Brain microvascular endothelial cell (primary cell): Measurements from ENCODE around the gene ZNF827.

Source experiments
- DNase-seq: peaks from one replicate; pipeline ENCODE4 v3.0.0-alpha.2; 2020
- H3K27ac ChIP-seq: fragments of 250-450 bp; sonication (Bioruptor Pico); 2 replicates; pipeline ENCODE4 v1.5.1; 2020; ENCODE audit warnings: mild to moderate bottlenecking, moderate library complexity
- H3K27me3 ChIP-seq: fragments of 250-450 bp; sonication (Bioruptor Pico); replicated peaks from 2 replicates; pipeline ENCODE4 v1.5.1; 2020; ENCODE audit warnings: mild to moderate bottlenecking
- H3K36me3 ChIP-seq: fragments of 250-450 bp; sonication (Bioruptor Pico); replicated peaks from 2 replicates; pipeline ENCODE4 v1.5.1; 2020; ENCODE audit warnings: mild to moderate bottlenecking
- H3K4me3 ChIP-seq: 2 replicates; pipeline ENCODE4 v1.5.1; 2011; ENCODE audit warnings: low read depth, mild to moderate bottlenecking, control low read depth, low read length, moderate library complexity
- CTCF ChIP-seq: IDR thresholded peaks from 2 replicates; pipeline ENCODE4 v1.5.1; 2011; ENCODE audit warnings: low read depth, mild to moderate bottlenecking, moderate library complexity, low read length, control low read depth, inconsistent platforms; ENCODE audit errors: missing control alignments
- in situ Hi-C: cut with HindIII; loops from 2 replicates; pipeline ENCODE4 v1.10.0; 2017; ENCODE audit warnings: low sequenced_read_pairs, low pct_ligation_motif_present

ZNF827 gene

DNA sequence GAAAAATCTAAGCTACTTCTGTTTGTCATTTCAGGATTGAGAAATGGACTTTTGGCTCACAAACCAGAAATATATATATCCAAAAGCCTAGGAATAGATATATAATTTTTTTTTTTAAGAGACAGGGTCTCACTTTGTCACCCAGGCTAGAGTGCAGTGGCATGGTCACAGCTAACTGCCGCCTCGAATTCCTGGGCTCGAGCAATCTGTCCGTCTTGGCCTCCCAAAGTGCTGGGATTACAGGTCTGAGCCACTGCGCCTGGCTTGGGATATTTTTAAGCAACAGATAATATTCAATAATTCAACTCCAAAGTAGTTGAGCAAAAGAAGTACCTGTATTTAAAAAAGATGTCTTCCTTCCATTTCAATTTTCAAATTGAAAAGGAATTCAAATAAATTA, 146.2 kb downstream of the ZNF827 start:
- Histone ChIP-seq H3K27me3 (no peaks in the 10 kb centered on the region), H3K36me3 (no peaks in the 10 kb centered on the region), H3K4me3 (no peak overlapping the region), H3K27ac (no peak overlapping the region)
- in situ Hi-C loops: no loop called here
- TF ChIP-seq CTCF: no peak
- no peak for DNase-seq

- no peaks in the 10 kb centered on the region for H3K27me3 ChIP-seq
- no peak for TF ChIP-seq CTCF
- DNase-seq: no peak
- no peak overlapping the region for H3K27ac ChIP-seq
- H3K4me3 ChIP-seq: no peak overlapping the region
- no peaks in the 10 kb centered on the region for H3K36me3 ChIP-seq
- in situ Hi-C loops: no loop called here
Measured at GRCh38 chr4:145791988-145792387, 146.6 kb downstream of the ZNF827 start.

DNA sequence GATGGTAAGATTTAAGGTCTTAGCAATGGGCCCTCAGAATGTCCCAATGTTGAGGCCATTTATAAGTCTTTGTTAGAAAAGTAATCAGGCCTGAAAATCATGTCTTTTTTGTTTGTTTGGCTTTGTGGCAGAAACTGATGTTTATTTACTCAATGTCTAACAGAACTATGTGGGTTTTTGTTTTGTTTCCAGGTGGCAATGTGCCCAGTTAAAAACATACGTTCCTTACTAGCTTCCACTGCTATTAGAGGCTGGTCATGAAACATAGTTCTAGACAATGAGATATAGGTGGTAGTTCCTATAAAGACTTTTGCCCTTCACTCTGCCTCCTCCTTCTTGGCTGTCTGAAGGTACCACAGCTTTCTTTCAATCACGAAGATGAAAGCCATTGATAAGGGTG, 149.9 kb downstream of the ZNF827 start:
- no peak for TF ChIP-seq CTCF
- Histone ChIP-seq H3K27ac (no peak overlapping the region), H3K36me3 (no peaks in the 10 kb centered on the region), H3K27me3 (no peaks in the 10 kb centered on the region), H3K4me3 (no peak overlapping the region)
- in situ Hi-C loops: no loop called here
- DNase-seq: no peak

- no peak for DNase-seq
- no peak overlapping the region for H3K27ac ChIP-seq
- no peaks in the 10 kb centered on the region for H3K36me3 ChIP-seq
- H3K27me3 ChIP-seq: no peaks in the 10 kb centered on the region
- in situ Hi-C loops: no loop called here
- TF ChIP-seq CTCF: no peak
- no peak overlapping the region for H3K4me3 ChIP-seq
Measured at GRCh38 chr4:145786830-145787229, 151.8 kb downstream of the ZNF827 start.

- Histone ChIP-seq H3K27me3 (no peaks in the 10 kb centered on the region), H3K27ac (no peak overlapping the region), H3K4me3 (no peak overlapping the region), H3K36me3 (no peaks in the 10 kb centered on the region)
- in situ Hi-C loops: no loop called here
- no peak for DNase-seq
- no peak for TF ChIP-seq CTCF
Measured at GRCh38 chr4:145786261-145786660, 152.4 kb downstream of the ZNF827 start.

DNA sequence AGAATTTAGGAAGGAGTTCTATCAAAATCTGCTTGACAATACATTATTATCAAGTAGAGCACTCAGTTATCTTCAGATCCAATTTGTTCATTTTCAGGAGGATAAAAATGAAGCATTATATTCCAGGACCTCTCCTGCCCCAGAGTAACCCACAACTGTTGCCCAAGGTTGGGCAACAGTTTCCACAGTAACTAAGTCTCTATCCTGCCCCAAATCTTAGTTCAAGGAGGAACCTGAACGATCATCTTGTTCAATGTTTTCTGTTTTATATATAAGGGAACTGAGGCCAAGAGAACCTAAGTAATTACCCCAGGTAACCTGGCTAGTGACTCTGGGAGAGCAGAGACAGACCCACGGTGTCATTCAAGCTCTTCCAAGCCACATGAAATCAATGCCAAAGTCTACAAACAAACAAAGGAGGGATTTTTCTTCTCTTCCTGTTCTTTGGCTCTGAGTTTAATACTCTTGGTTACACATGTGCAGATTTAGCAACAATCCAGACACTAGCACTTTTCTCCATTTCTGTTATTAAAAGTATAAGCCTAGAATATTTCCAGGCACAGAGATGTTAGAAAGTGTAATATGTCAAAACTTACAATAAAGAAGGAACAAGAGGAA, 153.1 kb downstream of the ZNF827 start:
- Histone ChIP-seq H3K27ac (no peak overlapping the region), H3K27me3 (no peaks in the 10 kb centered on the region), H3K4me3 (no peak overlapping the region), H3K36me3 (no peaks in the 10 kb centered on the region)
- no peak for TF ChIP-seq CTCF
- in situ Hi-C loops: no loop called here
- no peak for DNase-seq
